HG02678 (cell line): Measurements from ENCODE around the gene BMPR1B.

Experiments used
- ATAC-seq: cut with Tn5 transposase; IDR thresholded peaks from one replicate; pipeline ENCODE4 v1.9.1; 2021; ENCODE audit warnings: mild to moderate bottlenecking, moderate library complexity; ENCODE audit not compliant: unreplicated experiment

BMPR1B gene

GRCh38 chr4:95080969-95081368 lies 323.2 kb downstream of the BMPR1B start:
- no peak for ATAC-seq

DNA sequence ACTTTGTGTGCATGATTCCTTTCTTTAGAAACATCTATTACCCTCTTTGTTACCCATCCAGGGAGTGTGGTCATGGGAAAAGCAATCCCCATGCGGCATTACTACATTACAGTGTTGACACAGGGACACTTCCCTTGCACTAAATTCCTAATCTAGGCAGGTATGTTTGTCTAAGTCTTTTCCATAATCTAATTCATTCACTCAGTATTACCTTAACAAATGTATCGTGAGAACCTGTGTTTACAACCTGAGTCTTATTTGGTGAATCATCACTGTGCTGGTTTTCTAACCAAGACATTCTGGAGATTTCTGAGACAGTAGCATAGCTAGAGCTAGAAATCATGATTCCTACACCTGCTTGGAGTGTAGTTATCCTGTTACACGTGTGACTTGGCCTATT lies 326.8 kb downstream of the BMPR1B start:
- no peak for ATAC-seq

GRCh38 chr4:95085124-95085833 lies 327.5 kb downstream of the BMPR1B start:
- ATAC-seq, result no peak

- ATAC-seq, result no peak
These were observed 328.8 kb downstream of the BMPR1B start for GRCh38 chr4:95086551-95086950.

DNA sequence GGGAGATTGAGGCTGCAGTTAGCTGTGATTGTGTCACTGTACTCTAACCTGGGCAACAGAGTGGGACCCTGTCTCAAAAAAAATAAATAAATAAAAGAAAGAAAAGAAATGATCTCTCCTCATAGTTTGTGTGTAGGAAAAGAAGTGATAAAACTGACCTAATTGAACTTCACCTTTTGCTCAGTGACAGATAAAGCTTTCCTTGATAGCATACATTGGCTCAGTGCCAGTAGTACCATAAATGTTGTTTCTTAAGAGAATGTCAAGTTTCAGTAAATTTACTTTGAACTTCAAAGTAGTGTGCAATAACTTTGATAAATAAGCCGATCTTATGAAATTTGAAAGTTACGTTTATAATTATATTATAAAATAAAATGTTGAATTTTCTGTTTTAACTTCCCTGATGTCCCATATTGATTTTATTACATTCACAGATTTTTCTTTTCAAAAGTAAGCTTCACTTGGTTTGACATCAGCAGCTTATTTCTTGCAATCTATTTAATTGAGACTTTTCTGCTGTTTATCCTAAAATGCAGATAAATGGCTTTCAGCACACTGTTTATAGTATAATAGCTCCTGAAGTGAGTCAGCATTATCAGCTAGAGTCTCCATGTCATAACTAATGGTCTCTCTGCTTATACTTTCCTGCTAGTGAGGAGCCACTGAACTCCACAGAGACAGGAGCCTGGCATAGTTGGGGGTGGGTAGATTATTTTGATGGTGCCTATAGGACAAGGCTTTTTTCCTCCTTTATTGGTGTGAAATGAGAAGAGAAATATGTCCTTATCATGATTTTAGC lies 330.1 kb downstream of the BMPR1B start:
- no peak for ATAC-seq

- ATAC-seq, result no peak
These were observed 333.5 kb downstream of the BMPR1B start for GRCh38 chr4:95091272-95091671.

GRCh38 chr4:95092766-95093165 lies 335.0 kb downstream of the BMPR1B start:
- no peak for ATAC-seq

- no peak for ATAC-seq
These were observed 335.7 kb downstream of the BMPR1B start for GRCh38 chr4:95093460-95093859.

- no peak for ATAC-seq
These were observed 336.5 kb downstream of the BMPR1B start for GRCh38 chr4:95093936-95094929.

DNA sequence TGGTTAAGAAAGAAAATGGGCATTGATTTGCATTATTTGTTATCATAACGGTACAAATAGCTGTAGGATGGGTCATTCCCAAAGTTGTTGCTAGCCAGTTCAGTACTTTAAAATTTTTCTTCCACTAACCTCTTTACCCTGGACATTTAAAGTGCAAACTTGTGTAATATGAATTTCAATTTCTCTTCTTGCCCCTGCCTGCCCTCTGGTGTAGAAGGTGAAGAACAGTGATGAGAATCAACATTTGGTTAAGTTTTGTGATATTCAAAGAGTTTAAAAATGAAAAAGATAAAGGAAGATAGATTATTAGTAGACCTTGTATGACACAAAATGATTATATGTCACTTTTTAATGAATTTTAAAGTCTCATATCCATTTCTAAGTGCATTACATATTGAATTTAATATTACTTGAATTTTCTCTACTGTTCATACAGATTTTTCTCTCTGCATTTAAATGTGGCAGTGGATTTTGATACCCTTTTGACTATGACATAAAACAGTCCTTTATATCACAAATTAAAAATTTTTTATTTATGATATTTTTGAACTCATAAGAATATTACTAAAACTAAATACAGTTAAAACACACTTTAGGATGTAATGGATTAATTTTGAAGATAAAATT lies 337.7 kb downstream of the BMPR1B start:
- ATAC-seq, result no peak

DNA sequence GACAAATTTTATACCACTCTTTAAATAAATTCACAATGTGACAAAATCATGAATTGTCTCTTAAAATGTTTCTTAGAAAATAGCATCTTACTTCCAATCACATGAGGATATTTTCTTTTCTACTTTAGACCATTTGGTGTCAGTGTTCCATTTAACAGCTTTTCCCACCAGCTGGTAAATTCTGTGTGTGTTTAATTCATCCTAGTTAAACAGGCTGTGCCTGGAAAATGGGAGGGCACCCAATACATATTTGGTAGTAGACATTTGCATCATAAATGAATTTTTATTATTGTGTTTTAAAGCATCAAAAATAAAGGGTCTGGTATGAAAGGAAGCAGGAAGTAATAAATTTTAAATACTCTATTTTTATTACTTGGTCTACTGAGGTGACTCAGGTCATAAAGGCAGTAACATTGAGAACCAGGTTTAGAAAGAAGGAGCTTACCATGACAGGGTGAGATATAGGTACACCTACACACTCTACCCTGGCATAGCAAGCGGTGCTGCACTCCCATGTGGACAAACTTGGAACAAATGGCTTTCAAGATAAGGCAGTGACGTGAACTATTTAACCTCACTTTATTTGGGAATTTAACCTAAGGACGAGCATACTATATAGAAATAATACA lies 344.5 kb downstream of the BMPR1B start:
- no peak for ATAC-seq

DNA sequence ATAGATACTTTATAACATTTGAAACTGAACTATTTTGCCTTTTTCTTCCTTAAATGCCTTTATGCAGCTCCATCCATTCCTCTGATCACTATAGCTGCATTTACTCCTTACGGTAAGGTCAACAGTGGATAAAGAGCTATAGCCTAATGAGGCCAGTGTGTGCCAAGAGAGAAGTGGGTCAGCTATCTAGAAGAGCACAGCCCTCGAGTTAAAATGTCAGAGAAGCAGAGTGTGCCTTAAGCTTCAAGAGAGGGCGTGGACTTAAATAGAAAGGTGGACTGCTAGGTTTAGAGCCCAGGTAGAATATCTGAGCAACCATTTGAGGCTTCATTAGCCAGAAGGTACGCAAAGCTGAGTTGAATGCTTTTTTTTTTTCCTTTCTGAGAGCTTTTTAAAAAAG lies 347.4 kb downstream of the BMPR1B start:
- no peak for ATAC-seq

- ATAC-seq, result no peak
These were observed 348.2 kb downstream of the BMPR1B start for GRCh38 chr4:95105983-95106382.

- no peak for ATAC-seq
These were observed 348.7 kb downstream of the BMPR1B start for GRCh38 chr4:95106408-95106928.

DNA sequence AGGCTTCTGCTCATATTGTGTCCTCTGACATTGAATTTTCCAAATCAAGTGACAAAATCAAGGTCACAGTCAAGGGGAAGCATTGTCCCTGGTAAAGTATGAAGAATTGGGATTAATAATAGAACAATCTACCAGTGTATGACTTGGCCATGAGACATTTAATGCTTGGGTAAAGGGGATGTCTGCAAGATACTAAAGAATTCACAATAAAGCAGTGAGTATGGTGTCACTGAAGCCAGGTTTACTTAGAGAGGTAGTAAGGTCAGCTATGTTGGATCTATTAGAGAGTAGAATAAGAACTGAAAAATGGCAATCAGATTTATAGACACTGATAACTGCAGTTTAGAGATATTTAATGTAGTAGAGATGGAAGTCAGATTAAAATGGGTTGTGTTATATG lies 349.2 kb downstream of the BMPR1B start:
- ATAC-seq, result no peak

DNA sequence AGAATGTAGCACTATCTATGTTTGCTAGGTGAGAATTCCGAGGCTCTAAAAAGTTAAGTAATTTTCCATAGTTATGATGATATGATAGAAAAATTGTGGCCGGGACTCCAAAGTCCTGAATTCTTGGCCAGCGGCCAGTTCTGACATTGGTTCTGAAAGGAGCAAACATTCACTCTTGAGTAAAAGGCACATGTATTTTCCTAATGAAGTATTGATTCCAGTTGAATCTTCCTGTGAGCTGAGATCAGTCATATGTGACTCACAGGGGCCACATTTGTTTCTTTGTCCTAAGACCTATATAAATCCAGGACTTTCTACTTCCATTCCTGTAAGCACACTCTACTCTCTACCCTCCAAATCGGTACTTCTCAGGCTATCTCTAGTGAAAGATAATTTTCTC lies 349.9 kb downstream of the BMPR1B start:
- ATAC-seq, result no peak

GRCh38 chr4:95108883-95109421 lies 351.2 kb downstream of the BMPR1B start:
- ATAC-seq, result no peak

DNA sequence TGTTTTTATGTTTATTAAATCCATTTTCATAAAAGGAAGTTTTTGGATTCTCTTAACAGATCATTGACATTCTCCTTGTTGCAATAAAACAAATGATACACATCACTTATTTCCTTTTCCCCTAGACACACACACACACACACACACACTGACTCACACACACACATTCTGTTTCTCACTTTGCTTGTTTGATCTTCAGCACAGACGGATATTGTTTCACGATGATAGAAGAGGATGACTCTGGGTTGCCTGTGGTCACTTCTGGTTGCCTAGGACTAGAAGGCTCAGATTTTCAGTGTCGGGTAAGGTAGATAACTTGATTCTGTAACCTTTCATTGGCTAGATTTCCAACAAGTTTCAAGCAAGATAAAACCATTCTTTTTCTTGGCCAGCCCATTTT lies 356.8 kb downstream of the BMPR1B start:
- ATAC-seq, result no peak

- ATAC-seq, result no peak
These were observed 360.7 kb downstream of the BMPR1B start for GRCh38 chr4:95118497-95118896.

- ATAC-seq, result no peak
These were observed 362.7 kb downstream of the BMPR1B start for GRCh38 chr4:95120456-95120855.
